Hematopoietic multipotent progenitor cell treated with erythropoietin and hydrocortisone succinate and interleukin-3 and kit ligand, for 17 days (in vitro differentiated cells): ENCODE data around the gene DDX54.

ENCODE experiments used
- DNase-seq: peaks from one replicate; pipeline ENCODE4 v3.0.0-alpha.2; 2015; ENCODE audit warnings: low spot score

Gene DDX54, protein sequence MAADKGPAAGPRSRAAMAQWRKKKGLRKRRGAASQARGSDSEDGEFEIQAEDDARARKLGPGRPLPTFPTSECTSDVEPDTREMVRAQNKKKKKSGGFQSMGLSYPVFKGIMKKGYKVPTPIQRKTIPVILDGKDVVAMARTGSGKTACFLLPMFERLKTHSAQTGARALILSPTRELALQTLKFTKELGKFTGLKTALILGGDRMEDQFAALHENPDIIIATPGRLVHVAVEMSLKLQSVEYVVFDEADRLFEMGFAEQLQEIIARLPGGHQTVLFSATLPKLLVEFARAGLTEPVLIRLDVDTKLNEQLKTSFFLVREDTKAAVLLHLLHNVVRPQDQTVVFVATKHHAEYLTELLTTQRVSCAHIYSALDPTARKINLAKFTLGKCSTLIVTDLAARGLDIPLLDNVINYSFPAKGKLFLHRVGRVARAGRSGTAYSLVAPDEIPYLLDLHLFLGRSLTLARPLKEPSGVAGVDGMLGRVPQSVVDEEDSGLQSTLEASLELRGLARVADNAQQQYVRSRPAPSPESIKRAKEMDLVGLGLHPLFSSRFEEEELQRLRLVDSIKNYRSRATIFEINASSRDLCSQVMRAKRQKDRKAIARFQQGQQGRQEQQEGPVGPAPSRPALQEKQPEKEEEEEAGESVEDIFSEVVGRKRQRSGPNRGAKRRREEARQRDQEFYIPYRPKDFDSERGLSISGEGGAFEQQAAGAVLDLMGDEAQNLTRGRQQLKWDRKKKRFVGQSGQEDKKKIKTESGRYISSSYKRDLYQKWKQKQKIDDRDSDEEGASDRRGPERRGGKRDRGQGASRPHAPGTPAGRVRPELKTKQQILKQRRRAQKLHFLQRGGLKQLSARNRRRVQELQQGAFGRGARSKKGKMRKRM

DNA sequence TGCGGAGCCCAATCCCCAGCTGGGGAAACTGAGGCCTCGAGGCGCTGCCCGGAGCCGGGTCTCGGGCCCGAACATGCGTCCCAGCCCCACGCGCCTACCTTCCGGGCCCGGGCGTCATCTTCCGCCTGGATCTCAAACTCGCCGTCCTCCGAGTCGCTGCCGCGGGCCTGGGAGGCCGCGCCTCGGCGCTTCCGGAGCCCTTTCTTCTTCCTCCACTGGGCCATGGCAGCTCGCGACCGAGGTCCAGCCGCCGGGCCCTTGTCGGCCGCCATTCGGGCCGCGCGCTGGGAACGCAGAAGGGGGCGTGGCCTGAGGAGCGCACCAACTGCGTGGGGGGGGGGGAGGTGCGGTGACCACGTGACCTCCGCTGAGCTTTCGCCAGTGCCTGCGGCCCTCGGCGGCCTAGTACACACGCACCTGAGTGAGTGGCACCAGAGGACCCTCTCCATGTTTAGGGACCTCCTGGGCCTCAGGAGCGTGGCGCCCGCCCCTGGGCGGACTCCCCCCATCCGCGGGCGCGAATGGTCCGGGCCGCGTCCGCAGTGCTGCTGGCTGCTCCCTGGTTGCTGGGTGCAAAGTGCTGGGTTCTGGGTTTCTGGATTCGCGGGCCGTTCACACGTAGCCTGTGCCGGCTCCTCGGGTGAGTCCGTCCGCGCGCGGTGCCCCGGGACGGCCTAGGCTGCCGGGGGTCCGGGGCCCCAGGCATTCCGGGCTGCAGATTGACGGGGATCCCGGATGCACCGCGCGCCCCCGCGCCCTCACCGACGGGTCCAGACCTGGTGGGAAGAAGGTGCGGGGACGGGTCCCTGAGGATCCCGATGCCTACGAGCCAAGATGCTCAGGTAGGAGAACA is at the start of gene DDX54, which contains the start of gene RITA1:
Gene DDX54, minus strand, starts transcription at position 299 of the 853 bp plus-strand sequence. Its CDS starts 27 bp downstream, at position 272.
Gene RITA1, plus strand, starts transcription at position 542 of the 853 bp plus-strand sequence. CDS start 1,026 bp downstream, outside the sequence.
- peak; percentile 88 for DNase-seq

DNA sequence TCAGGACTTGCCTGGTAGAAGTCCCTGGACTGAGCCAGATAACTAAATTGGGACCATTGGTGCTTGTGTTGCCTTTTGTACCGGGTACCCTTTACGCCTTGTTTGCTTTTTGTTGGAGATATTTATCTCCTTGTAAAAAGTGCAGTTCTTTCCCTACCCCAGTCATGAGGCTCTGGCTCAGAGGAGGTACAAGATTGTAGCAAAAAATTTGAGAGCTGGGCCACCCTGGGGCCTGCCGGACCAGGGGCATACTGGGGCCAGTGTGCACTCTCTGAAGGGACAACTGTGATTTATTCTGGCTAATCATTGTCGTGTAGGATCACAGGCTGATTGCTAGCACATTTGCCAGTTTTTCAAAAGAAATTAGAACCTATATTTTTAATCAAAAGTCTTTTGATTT is 49.2 kb upstream of the DDX54 start:
- no peak for DNase-seq

DNA sequence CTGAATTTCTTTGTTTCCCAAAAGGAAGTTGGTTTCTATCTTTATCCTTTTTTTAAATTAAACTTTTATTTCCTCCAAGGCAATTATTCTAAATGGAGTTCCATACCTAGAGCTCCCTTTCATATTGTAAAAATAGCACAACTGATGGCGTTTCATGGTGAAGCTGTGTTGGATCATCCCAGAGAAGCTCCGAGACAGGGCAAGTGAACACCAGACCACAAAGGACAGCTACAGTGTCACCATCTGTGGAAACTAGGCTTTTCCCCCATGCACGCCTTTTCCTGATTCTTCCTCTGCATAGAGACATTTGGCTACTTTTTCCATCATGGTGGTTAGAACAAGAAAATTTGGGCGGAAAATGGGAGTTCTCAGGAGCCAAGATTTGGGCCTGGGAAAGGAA is 48.7 kb upstream of the DDX54 start:
- DNase-seq, result no peak

DNA sequence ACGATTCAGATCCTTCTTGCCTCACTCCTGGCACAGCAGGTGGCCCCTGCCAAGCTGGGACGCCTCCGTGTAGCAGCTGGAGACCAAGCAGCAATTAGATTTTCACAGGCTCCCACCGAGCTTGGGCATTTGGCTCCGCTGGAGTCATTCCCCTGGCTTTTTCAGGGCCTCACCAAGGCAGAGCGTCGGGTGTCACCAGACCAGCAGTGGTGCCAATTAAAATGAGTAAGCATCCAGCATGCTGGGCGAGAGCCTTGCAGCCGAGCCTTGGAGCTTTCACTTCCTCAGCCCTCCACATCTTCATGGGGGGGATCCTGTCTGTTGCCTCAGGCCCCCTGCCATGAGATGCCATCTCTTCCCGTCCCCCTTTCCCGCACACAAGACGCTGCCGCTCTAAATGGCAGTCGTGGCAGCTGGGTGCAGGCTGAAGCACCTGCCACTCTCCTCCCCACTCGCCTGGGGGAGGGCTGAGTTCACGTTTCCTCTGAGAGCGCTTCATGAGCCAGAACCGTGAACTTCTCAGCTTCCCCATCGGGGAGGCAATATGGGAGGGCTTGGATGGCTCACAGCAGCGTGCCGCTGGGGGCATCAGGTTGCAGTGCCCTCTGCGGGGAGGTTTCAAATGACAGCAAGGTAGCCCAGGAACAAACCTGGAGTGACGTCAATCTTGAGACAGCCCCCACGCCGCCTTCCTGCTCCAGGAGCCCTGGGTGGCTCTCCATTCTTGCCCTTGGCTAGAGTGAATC is 47.7 kb upstream of the DDX54 start:
- DNase-seq, result peak; percentile 90

DNA sequence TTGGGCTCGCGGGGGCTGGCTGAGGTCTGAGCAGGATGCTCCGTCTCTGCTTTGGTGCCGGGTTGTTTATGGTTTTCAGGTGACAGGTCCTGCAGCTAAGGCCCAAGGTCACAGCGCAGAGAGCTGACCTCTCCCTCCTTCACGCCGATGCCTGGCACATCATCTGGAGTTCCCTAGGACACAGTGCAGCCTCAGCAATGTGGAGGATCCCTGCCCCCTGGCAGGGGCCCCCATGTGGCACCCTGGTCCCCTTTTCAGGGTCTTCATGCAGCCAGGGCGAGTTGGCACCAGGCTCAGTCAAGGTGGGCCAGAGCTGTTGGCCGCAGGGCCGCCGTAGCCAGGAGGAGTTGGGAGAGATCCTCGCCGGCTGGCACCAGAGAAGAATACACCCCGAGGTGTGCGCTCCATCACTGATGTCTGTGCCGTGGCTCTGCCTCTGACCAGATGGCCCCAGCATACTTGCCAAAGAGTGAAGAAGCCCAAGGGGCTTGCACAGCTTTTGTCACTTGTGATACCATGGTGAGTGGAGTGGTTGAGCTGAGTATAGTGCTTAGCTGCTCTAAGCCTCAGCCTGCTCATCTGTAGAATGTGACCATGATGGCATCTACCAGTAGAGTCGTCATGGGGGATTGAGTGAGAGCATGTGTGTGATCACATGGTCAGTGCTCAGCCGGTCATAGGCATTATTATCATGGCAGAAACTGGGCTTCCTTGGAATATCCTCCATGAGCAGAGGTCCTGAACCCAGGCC is 47.0 kb upstream of the DDX54 start:
- DNase-seq, result no peak

DNA sequence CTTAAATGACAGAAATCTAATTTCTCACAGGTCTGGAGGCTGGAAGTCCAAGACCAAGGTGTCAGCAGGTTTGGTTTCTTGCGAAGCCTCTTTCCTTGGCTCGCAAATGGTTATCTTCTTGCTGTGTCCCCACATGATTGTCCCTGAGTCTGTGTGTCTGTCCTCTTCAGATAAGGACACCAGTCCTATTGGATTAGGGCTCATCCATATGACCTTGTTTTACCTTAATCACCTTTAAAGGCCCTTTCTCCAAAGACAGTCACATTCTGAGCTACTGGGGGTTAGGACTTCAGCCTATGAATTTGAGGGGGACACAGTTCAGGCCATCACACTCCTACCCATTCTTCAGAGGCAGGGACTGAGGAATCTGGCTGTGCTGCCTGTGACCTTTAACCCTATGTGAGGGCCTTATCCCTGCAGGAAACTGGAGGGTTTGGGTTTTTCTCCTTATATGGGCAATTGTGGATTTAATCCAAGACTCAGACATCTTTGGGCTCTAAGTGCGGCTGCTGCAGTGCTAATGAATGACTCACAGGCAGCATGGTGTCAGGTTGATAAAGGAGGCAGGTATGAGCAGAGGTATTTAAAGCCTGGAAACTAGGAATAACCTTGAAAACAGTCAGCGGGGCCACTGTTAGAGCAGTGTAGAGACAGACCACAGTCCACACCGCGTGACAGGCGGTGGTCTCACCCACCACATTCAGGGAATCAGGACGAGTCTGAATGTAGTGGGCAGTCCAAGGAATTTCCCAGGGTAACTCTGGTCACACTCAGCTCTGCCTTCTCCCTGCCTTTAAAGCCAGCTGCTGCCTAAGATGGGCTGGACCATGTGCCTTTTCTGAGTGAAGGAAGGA is 46.2 kb upstream of the DDX54 start:
- peak; percentile 69 for DNase-seq

DNA sequence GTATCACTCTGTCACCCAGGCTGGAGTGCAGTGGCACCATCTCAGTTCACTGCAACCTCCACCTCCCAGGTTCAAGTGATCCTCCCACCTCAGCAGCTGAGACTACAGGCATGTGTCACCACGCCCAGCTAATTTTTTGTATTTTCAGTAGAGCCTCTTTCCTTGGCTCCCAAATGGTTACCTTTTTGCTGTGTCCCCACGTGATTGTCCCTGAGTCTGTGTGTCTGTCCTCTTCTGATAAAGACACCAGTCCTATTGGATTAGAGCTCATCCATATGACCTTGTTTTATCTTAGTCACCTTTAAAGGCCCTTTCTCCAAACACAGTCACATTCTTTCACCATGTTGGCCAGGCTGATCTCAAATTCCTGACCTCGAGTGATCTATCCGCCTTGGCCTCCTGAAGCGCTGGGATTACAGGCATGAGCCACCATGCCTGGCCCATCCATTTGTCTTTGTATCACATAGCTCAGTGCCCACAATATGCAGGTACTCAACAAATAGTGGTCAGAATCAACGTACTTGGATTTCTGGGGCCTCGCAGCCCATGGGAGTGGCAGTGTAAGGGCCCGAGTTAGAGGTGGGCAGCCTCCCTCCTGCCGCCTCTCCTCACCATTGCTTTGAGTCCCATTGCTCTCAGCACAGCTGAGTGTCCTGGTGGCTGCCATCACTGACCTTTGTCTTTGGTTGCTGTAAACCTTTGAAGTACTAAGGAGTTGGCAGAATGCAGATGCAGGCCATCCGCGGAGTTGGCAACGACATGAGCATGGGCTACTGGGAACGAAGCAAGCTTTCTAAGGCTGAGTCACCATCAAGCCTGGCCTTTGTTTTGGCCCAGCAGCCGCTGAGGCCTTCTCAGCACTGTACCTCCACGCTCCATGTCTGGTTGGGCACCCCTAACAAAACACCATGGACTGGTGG is 45.3 kb upstream of the DDX54 start:
- no peak for DNase-seq

DNA sequence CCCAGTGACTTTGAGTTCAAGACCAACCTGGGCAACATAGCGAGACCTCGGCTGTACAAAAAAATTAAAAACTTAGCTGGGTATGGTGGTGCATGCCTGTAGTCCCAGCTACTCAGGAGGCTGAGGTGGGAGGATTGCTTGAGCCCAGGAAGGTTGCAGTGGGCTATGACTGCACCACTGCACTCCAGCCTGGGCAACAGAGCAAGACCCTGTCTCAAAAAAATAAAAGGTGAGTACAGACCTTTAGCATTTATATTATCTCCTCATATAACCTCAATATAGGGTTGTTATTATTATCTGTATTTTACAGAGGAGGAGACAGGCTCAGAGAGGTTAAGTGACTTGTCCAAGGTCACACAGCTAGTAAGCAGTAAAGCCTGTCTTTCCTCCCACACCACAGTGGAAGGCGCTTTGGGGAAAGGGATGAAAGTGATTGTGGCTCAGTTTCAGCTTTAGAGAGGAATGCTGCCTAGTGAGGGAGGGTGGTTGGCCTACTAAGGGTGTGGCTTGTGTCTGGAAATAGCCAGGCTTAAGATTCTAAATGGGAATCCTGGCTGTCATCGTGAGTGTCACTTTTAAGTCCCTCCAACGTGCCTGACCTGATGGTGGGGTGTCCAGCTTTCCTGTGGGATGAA is 43.2 kb upstream of the DDX54 start:
- no peak for DNase-seq

DNA sequence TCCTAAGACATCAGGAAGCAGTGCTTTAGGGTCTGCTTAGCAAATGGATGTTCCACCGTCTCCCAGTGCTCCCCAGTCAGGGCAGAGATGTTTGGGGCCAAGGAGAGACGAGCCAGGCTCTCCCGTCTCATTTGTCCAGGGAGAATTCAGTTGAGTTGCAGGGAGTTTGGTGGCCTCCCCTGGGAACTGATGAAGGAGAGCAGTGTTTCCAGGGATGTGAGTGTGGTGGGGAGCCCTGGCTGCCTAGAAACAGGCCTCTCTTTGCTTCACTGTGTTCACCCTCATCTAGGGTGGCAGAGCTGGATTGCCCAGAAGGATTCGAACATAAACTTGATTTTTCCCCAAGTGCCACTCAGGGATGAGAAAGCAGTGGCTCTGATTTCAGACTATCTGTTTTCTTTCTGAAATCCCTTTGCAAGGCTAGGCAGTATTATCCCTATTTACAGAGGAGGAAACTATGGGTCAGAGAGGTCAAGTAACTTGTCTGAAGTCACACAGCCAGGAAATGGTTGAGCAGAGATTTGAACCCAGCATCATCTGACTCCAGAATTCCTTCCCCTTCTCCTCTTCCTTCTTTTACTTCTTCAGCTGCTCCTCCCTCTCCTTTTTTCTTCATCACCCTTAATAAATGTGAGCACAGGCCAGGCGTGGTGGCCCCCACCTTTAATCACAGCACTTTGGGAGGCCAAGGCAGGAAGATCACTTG is 42.6 kb upstream of the DDX54 start:
- no peak for DNase-seq

DNA sequence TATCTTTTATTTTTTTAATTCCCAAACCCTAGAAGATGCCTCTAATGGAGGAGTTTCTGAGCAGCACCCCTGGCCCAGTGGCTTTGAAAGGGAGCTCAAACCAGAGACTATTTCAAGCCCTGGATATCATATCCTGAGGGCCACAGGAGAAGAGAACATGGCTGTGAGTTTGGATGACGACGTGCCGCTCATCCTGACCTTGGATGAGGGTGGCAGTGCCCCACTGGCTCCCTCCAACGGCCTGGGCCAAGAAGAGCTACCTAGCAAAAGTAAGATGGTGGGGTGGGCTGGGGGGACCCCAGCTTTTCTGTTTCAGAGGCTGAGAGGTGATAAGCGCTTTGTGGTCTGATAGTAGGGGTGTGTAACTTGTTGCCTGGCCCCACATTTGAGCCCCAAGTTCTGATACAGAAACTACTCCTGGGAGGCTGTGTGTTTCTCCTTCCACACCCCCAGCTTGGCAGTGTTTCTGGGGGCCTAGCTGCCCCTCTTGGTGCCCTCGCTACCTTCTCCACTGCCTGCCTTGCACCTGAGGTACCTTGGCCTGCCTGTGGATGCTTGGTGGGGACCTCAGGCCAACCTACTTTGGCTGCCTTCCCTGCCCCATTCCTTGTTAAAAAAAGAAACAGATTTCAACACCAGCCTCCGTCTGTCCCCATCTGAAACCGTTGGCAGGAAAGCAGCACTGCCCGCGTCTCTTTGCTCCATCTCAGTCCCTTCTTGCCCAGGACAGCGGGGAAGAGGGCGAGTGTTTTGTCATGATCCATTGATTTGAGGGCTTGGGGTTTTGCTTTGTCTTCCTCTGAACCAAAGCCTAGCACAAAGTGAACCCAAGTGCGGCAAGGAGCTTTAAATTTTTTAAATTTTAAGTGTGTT is 41.7 kb upstream of the DDX54 start:
- no peak for DNase-seq

DNA sequence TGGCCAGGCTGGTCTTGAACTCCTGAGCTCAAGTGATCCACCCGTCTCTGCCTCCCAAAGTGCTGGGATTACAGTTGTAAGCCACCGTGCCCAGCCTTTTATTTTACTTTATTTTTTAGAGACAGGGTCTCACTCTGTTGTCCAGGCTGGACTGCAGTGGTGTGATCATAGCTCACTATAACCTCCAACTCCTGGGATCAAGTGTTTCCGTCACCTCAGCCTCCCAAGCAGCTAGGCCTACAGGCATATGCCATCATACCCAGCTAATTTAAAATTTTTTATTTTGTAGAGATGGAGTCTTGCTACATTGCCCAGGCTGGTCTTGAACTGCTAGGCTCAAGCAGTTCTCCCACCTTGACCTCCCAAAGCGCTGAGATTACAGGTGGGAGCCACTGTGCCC is 39.7 kb upstream of the DDX54 start:
- DNase-seq, result no peak

DNA sequence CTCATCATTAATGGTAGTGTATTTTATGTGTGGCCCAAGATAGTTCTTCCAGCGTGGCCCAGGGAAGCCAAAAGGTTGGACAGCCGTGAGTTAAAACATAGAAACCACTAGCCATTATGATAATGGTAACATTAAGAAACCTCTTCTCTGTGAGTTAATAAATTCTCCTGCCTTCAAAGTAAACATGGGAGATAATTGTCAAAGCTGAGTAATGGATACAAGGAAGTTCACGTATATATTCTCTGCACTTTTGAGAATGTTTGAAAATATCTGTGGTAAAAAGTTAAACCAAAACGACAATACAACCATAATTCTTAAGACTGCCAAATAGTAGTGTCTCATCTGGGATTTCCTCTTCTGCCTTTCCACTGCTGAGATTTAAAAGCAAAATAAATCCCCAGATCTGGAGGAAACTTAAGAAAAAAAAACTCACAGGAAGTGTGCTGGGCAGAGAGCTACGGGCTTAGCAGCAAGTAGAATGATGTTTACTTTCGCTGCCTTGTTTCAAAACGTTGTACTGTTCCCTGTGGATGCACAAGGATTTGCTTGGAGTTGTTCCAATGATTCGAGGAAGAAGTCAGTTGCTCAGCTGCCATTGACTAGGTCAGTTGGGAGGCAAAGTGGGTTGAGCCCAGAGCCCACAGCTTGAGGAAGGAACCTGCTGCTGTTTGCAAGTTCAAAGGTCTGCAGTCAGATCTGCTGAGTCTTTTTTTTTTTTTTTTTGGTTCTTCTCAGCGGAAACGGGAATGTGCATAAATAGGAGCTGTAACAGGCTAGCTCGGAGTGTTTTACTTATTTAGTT is 37.7 kb upstream of the DDX54 start:
- DNase-seq, result peak; percentile 37

DNA sequence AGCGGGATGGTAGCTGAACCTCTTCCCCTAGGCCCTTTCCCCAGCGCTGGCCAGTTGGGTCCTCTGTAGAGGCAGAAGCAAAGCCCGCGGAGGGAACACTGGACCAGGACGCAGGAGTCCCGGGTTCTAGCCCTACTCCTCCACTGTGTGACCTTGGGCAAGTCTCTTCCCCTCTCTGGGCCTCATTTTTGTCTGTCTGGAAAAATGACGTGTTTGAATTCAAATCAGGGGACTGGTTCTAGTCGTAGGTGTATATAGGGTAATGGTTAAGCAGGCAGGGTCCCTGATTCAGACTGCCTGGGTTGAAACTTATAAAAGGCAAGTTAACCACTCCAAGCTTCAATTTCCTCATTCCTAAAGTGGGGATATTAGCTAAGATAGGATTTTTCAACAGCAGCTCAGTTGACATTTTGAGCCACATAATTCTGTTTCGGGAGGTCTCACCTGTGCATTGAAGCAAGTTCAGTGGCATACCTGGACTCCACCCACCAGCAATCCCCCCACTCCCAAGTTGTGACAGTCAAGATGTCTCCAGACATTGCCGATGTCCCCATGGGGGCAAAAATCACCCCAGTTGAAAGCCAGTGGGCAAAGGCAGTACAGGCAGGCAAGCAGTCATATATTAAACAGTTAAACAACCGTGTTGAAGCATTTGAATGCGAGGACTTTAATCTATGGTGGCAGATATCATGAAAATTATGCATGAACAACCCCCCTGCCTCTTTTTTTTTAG is 36.9 kb upstream of the DDX54 start:
- peak; percentile 39 for DNase-seq

DNA sequence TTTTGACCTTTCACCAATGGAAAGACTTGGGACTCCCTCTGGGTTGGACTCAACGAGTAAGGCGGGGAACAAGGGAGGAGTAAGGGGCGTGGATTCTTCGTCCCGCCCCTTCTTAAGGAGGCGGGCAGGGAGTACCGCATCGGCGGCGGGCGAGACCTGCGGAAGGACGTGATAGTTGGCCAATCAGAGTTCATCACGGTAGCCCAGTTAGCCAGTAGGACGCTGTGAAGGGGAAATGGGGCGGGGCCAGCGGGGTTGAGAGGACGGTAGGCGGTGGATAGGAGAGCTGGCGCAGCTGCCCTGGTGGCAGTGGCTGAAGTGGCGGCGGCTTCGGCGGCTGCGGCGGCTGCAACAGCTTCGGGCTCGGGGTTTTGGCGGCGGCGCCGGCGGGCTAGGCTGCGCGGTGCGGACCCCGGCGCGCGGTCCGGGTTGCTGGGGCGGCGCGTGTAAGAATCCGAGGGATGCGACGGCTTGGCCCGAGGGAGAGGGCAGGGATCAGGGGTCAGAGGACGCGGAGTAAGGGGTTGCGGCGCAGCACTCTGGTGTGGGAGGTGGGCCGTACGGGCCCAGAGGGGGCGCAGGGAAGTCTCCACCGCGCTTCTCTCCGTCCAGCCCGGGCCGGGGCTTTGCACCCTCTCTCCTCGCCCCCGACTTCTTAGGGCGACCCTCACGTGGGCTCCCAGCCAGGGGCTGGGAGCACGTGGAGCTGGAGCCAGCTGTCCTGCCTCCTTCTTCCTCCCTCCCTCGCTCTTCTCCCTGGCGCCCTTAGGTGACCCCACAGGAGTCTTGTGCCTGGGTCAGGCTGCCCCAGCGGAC is 36.1 kb upstream of the DDX54 start, which contains the start of gene TPCN1:
Gene TPCN1, plus strand, starts transcription at position 284 of the 816 bp plus-strand sequence. CDS start 5,389 bp downstream, outside the sequence.
- DNase-seq, result peak; percentile 100
